Ishikawa (cell line): Measurements from ENCODE around the gene MARS1.

Source experiments
- CREB1 ChIP-seq: IDR thresholded peaks from 2 replicates; pipeline ENCODE4 v1.6.1; 2012; ENCODE audit warnings: low read depth
- EP300 ChIP-seq: IDR thresholded peaks from 2 replicates; pipeline ENCODE4 v1.6.1; 2012; ENCODE audit warnings: borderline replicate concordance
- NFIC ChIP-seq: IDR thresholded peaks from 2 replicates; pipeline ENCODE4 v1.6.1; 2012
- RAD21 ChIP-seq: IDR thresholded peaks from 2 replicates; pipeline ENCODE4 v1.6.1; 2012; ENCODE audit warnings: low read depth
- TAF1 ChIP-seq: IDR thresholded peaks from 2 replicates; pipeline ENCODE4 v1.6.1; 2012; ENCODE audit warnings: low read depth, mild to moderate bottlenecking
- USF1 ChIP-seq: IDR thresholded peaks from 2 replicates; pipeline ENCODE4 v1.6.1; 2012
- TF ChIP-seq, protein P1 (sequence below): IDR thresholded peaks from 2 replicates; pipeline ENCODE4 v1.6.1; 2012; ENCODE audit warnings: low read depth, mild to moderate bottlenecking

DNA sequence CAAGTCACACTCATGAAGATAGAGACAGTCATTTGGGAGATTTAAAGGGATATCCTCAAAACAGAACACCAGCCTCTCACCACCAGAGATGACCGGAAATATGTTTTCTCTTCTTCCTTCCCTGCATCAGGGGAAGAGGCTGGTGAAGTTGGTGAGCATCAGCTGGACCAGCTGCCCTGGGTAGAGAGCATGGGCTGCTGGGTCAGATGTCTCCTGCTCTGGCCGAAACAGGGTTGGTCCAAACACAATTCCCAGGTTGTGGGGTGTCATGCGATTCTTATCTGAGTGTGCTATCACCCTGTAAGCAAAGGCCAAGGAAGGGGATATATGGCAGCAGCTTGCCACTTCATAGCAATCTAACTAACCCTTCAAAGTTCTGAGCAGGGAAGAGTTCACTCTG, 15.5 kb upstream of the MARS1 start:
- TF ChIP-seq USF1: no peak
- no peak for TF ChIP-seq NFIC
- no peak for TF ChIP-seq CREB1
- no peak for TF ChIP-seq RAD21
- no peak for TF ChIP-seq TAF1
- TF ChIP-seq, protein P1, sequence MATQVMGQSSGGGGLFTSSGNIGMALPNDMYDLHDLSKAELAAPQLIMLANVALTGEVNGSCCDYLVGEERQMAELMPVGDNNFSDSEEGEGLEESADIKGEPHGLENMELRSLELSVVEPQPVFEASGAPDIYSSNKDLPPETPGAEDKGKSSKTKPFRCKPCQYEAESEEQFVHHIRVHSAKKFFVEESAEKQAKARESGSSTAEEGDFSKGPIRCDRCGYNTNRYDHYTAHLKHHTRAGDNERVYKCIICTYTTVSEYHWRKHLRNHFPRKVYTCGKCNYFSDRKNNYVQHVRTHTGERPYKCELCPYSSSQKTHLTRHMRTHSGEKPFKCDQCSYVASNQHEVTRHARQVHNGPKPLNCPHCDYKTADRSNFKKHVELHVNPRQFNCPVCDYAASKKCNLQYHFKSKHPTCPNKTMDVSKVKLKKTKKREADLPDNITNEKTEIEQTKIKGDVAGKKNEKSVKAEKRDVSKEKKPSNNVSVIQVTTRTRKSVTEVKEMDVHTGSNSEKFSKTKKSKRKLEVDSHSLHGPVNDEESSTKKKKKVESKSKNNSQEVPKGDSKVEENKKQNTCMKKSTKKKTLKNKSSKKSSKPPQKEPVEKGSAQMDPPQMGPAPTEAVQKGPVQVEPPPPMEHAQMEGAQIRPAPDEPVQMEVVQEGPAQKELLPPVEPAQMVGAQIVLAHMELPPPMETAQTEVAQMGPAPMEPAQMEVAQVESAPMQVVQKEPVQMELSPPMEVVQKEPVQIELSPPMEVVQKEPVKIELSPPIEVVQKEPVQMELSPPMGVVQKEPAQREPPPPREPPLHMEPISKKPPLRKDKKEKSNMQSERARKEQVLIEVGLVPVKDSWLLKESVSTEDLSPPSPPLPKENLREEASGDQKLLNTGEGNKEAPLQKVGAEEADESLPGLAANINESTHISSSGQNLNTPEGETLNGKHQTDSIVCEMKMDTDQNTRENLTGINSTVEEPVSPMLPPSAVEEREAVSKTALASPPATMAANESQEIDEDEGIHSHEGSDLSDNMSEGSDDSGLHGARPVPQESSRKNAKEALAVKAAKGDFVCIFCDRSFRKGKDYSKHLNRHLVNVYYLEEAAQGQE: no peak
- no peak for TF ChIP-seq EP300
